GM18526 (cell line): ENCODE measurements around the gene TMEM235.

Experiments used
- POLR2A ChIP-seq: IDR thresholded peaks from 3 replicates; pipeline ENCODE4 v1.6.1; 2011; ENCODE audit not compliant: insufficient read length; ENCODE audit errors: extremely low read depth

Gene TMEM235

GRCh38 chr17:78268951-78269905, 37.8 kb downstream of the TMEM235 start:
- no peak for TF ChIP-seq POLR2A

GRCh38 chr17:78269955-78270381, 38.5 kb downstream of the TMEM235 start:
- no peak for TF ChIP-seq POLR2A

- no peak for TF ChIP-seq POLR2A
Measured at GRCh38 chr17:78271419-78272170, 40.2 kb downstream of the TMEM235 start.

- no peak for TF ChIP-seq POLR2A
Measured at GRCh38 chr17:78272181-78272913, 40.9 kb downstream of the TMEM235 start.

- no peak for TF ChIP-seq POLR2A
Measured at GRCh38 chr17:78272914-78273258, 41.5 kb downstream of the TMEM235 start.

- TF ChIP-seq POLR2A: no peak
Measured at GRCh38 chr17:78273813-78274212, 42.4 kb downstream of the TMEM235 start.

GRCh38 chr17:78275355-78275754, 43.9 kb downstream of the TMEM235 start:
- no peak for TF ChIP-seq POLR2A

GRCh38 chr17:78276098-78276887, 44.9 kb downstream of the TMEM235 start:
- TF ChIP-seq POLR2A: no peak

GRCh38 chr17:78278139-78278741, 46.8 kb downstream of the TMEM235 start:
- TF ChIP-seq POLR2A: no peak

- TF ChIP-seq POLR2A: no peak
Measured at GRCh38 chr17:78279360-78279990, 48.0 kb downstream of the TMEM235 start.

- TF ChIP-seq POLR2A: no peak
Measured at GRCh38 chr17:78281249-78281845, 49.9 kb downstream of the TMEM235 start.

- no peak for TF ChIP-seq POLR2A
Measured at GRCh38 chr17:78284146-78284545, 52.7 kb downstream of the TMEM235 start.

GRCh38 chr17:78289004-78289403, 57.6 kb downstream of the TMEM235 start:
- no peak for TF ChIP-seq POLR2A

GRCh38 chr17:78289802-78290363, 58.5 kb downstream of the TMEM235 start:
- TF ChIP-seq POLR2A: no peak
